HG02588 (cell line): Measurements from ENCODE around the gene LRRN2.

ENCODE experiments used
- ATAC-seq: cut with Tn5 transposase; IDR thresholded peaks from one replicate; pipeline ENCODE4 v1.9.1; 2021; ENCODE audit warnings: mild to moderate bottlenecking, moderate library complexity; ENCODE audit not compliant: unreplicated experiment

Gene LRRN2

DNA sequence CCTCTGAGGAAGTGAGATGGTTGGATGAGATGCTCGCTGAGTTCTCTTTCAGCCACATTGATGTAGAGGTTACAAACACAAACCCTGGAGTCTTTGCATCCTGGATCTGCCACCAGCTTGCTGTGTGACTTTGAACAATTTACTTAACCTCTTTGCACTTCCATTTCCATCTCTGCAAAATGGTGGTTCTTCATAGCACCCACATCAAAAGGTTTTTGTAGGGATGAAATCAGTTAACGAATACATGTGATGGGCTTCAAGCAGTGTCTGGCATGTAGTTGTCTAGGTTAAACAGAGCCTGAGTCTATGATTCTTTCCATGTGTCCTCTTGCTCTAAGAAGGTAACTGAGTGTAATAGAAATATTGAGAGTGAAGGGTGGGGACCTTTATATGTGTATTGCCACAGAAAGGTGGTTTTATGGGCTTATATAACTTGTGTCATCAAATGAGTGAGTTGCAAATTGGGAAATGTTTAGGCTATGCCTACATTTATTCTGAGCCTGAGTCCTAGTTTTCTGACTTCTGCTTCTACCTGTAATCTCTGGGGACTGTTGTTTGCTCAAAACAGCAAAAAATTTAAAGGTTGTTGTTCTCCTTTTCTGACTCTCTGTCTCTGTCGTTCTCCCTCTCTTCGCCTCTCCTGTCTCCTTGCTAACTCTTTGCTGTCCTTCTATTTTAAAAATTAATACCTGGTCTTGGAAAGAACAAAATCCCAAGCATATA, 27.3 kb upstream of the LRRN2 start:
- ATAC-seq: no peak

DNA sequence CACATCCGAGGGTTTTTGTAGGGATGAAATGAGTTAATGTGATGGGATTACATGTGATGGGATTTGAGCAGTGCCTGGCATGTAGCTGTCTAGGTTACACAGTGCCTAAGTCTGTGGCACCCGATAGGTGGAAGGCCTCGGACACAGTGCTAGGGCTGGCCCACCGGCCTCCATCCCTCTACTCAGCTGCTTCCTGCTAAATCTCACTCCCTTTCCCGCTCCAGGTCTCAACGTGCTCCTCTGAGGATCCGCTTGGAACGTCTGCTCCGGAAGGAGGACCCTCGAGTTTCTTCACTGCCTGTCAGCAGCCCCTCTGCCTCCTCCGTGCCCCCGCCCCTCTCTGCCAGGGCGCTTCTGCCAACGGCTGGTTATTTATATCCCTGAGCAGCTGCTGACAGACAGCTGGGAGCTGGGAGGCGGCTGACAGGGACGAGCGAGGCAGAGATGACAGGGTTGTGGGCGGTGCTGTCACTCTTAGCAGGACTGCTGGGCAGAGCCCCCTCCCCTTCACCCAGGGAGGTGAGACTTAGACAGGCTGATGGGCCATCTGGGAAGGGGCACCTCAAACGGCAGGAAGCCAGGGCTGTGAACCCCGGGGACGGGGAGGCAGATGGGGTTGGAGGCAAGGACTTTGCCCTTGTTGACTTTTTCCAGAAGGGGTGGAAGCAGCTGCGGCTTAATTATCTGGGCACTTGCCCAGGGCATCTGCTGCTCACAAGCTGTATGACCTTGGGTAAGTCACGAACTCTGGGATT, 26.6 kb upstream of the LRRN2 start:
- no peak for ATAC-seq

DNA sequence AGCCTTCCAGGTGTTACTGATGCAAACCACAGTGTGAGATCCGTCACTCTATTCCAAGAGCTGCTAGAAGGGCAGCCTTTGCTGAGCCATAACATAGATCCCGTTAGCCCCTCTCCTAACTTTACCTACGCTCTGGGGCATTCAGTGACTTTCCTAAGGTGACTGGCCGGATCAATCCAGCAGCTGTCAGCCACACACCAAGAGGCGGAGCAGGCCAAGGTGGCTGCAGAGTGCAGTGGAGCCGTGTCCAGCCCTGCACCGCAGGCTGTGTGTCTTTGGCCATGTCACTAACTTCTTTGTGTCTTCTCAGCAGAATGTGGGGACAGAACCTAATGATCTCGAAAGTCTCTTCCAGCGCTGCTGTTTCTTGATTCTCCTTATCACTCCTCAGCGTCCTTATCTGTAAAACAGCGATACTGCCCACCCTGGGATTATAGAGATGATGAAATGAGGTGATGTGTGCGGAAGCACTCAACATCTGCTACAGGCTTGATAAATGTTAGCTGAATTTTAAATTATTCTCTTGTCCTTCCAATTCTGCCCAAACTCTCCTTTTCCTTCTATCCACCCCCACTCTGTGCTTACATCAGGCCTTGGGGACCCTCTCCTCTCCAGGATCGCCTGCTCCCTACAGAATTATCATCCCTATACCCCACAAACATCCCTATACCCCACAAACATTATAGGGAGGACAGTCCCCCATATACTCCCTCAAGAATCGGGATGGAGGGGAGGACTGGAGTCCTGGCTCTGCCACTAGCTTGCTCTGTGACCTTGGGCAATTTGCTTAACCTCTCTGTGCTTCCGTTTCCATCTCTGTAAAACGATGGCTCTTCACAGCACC, 25.8 kb upstream of the LRRN2 start:
- no peak for ATAC-seq

DNA sequence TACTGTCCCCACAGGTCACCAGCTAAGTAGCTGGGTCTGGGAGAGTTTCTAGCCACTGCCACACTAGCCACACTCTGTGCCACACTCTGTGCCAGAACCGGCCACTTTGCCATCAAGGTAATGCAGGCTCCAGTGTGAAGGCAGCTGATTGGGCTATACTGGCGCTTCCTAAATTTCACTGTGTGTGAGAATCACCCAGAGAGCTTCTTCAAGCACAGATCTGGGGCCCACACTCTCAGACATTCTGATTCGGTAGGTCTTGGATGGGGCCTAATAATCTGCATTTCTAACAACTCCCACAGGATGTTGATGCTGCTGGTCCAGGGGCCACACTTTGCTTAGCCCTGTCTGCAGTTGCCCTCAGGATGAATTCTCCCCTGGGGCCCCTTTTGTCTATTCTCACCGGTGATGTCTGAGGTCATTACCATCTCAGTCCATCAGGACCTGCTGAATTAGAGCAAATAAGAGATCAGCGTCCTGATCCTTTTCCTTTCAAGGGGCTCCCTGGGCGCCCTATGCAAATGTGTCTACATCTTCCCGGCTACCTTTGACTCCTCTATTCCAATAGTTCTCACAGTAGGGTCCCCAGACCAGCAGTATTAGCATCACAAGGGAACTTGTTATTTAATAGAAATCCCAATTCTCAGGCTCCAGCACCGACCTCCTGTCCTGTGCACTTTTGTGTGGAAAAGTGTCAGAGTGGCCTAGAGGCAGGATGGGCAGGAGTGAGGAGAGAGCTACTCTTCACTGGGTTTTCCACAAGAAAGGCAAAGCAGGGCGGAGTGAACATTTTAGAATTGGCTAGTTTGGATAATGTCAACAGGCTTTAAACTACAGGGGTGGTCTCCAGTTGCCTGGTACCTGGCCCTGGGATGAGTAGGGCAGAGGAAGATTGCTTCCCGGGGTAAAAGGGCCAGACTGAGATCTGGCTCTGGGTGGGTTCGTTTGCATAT, 24.7 kb upstream of the LRRN2 start:
- ATAC-seq: no peak

DNA sequence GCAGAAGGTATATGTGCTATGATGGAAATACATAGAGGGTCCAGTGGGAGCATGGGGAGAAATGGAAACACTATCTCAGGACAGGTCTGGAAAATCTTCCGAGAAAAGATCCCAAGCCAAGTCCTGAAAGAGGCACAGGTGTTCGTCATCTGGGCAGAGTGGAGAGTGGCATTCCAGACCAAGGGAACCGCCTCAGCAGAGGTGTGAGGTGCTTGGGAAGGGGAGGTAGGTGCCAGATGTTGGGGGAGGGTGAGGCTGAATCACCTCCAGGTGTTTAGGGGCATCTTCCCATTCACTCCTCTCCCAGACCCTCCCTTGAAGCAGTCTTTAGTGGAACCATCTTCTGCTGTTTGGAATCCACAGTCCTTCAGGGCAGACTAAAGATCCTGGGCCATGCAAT, 23.5 kb upstream of the LRRN2 start:
- no peak for ATAC-seq

DNA sequence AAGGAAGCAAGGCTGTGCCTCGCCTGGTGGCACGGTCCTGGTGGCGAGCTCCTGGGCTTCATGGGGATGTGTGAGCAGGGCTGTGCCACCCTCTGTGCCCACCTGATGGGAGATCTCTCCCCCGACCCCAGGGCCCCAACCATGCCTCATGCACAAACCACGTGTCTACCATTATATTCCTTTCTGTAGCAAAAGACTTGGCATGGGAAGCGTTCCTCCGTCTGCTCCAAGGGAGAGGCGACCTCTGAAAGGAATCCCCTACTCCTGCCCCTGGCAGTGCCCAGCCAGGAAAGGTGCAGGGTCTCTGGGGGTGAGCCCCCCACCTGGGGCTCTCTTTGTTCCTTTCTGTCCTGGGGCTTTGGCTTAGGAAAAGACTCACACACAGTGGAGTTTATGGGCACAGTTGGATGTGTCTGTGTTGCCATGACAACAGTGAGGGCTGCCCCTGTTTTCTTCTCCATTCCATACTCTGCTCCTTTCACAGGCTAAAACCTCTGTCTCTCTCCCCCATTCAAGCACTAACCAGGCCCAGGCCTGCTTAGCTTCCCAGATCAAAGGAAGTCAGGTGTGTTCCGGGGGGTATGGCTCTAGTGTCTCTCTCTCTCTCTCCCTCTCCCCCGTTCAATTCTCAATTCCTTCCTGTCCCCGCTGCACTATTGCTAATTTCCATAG, 21.4 kb upstream of the LRRN2 start:
- no peak for ATAC-seq

DNA sequence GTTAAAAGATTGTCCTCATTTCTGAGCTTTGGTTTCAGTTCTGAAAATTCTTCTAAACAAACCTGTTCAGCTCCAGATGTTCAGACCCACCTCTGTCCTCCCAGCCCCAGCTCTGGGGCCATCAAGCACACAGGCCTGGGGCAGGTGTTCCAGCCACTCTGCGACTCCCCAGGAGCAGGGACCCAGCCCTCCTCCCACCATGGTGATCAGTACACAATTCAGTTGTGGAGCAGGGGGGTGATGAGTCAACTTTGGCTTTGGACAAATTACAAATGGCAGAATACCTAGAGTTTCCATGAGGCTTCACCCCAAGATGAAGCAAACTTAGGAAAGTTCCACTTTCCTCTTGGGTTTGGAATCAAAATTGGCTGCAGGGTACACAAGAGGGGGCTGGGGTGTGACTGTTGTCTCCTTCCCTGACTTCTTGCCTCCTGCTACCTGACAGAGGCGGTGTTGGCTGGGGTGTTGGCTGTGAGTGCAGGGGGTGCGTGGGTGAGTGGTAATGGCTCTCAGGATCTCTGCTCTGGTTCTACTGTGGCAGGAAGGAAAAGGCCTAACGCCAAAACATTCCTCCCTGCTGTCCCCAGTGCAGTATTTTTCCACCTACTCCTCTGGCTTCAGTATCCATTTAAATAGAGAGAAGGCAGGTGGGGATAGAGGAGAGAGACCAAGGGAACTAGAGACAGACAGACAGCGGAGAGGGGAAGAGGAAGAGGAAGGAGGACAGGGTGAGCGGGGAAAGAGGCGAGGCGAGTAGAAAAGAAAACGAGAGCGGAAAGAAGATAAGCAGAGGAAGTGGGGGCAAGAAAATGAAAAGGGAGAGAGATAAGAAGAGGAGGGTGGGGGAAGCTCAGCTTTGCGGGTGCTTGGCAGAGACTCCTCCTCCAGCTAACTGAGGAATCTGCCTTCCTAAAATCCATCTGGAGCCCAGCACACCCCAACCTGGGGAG, 20.6 kb upstream of the LRRN2 start:
- no peak for ATAC-seq

DNA sequence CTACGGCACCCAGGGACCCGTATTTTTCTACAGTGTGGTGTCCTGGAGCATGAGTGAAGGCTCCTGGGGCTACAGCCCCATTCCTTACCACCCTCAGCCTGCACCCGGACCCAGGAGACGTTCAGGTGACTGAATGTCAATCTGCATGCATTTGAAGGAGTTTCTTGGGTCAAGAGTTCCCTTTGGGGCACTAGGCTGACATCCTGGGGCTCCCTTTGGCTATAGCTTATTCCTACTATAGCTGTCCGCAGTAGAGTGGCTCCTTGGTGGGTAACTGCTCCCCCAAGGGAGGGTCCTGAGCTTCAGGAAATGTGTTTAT, 19.9 kb upstream of the LRRN2 start:
- no peak for ATAC-seq

DNA sequence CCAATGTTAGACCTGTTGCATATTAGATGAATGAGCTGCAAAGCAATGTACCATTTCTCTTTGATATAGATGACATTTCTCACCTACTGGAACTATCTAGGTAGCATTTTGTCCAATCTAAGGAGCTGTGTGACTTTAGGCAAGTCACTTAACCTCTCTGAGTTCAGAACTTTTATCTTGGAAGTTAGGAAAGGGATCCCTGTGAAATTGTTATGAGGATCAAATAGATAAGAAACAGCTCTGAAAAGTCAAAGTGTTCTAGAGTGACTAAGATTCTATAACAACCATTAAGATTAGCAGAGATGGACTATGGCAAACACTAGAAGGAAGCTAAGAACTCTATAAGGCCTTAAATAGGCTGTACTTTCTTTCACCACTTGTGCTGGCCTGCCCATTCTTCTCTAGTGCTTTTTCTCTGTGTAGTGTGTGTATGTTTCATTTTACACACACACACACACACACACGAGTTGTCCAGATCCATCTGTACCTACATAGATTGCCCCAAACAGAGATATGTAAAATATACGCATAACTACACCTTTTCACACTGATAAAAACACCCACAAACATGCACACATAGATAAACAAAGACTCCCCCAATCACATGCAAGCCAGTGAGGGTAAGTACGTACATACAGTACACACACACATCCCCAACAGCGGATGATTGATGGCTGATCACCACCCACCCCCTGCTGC, 19.4 kb upstream of the LRRN2 start:
- no peak for ATAC-seq

DNA sequence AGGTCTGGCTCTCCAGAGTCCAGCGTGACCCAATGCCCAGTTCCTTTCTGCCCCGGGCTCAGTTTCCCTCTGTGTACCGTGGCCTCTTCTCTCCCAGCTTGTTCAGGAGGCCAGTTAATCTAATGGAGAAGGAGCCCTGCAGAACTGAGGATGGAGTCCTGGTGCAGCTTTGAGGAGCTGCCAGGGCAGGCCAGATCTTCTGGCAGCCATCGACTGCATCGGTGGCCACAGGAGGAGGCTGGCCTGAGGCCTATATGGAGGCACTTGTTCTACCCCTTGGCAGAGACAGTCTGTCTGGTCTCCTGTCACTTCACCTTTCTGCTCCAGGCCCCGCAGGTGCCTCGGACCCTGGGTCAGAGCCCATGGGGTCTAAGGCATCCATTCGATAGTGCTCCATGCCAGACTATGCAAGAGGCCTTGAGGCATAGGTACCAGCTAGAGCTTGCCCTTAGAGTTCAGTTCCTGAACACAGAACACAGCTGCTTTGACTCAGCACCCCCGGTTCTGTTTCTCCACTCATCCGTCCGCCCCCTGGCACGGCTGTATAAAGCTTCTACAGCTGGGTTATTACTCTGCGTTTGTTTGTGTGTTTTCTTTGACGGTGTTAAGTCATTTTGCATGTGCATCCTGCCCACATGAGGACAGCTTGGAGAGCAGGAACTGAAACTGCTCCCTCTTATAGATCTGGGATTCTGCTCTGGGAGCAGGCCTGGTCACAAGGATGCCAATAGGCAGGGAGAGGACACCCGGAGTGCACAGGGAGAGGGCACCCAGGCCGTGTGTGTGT, 18.5 kb upstream of the LRRN2 start:
- no peak for ATAC-seq

DNA sequence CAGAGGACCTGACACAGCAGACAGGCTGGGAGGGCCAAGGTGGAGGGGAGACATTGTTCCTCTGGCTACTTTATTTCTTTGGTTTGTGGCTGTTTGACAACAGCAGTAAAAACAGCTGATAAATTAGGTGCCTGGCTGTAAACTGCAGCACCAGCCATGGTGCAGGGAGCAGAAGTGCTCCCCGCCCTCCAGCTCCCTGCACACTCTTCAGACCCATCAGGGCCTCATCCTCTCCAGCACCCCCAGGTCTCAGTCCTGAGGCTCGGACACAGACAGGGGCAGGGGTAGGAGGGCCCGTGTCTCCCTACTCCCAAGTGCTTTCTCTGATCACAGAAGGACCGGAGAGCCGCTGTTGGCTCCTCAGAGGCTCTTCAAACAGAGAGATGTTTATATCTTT, 17.7 kb upstream of the LRRN2 start:
- no peak for ATAC-seq

DNA sequence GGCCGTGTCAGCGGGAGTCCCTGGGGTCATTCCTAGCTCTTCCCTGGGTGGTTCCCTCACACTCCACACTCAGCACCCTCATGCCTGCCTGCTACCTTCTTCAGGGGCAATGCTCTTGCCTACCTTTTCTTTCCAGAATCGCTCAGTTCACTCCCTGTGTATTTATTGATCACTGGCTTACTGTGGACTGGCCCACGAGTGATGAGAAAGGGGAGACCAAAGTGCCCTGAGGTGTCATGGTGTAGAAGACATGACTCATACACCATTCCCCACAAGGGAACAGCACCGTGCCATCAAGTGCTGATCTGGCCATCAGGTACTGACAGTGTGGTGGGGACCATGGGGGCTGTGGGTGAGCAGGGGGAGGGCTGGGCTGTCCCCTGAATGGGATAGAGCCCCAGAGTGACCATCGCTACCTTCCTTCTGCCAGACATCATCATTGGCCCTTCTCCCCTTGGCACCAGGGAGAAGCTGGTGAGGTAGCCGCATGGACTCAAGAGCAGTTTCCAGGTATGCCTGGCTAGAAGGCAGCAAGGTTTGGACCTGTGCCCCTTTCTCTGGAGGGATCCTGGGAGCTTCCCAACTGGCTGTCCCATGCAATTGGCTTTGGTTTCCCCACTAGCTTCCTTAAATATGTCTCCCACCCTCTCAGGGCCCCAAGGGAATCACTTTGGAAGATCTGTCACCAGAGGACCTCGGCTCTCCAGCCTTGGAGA, 17.2 kb upstream of the LRRN2 start:
- no peak for ATAC-seq

DNA sequence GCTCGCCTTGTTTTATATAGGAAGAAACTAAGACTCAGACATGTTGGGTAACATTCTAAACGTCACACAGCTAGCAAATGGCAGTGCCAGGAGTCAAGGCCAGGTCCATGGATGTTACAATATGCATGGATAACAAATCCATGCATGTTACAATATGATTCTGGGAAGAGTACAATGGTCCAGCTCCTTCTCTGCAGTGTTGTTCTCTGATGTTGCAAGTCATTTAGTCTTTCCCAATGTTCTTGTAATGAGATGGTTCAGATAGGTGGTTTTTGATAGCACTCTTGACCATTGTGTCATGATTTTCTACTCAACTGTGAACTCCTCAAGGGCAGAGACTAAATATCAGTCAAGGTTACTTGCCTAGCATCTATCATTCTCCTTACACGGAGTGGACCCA, 15.7 kb upstream of the LRRN2 start:
- no peak for ATAC-seq

DNA sequence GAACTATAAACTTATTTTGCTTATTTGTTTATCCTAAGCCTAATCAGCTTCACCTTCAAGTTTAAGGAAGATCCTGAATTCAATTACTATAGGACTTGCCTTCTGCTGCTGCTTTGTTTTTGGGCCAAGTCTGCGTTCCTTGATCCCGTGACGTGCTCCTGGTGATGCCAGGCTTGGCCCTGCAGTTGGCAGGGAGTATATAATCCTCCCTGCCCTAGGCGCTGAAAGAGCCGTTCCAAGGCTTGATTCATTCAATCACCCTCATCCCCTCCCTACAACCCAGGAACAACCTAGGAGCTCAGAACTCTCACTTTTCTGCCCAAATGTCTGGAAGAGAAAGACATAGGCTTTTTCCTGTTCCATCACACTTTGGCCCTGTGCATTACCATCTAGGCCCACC, 12.4 kb upstream of the LRRN2 start:
- ATAC-seq: no peak

DNA sequence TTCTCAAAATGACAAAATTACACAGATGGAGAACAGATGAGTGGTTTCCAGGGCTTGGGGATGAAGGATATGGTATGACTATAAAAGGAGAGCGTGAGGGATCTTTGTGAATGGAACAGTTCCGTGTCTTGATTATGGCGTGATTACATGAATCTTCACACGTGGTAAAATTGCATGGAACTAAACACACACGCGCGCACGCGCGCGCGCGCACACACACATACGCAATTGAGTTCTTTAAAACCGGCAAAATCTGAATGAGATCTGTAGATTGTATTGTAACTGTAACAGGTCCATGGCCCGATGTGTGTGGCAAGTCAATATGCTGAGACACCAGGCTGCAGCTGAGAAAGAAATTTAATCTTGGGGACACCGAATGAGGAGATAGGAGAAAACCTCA, 11.1 kb upstream of the LRRN2 start:
- no peak for ATAC-seq

DNA sequence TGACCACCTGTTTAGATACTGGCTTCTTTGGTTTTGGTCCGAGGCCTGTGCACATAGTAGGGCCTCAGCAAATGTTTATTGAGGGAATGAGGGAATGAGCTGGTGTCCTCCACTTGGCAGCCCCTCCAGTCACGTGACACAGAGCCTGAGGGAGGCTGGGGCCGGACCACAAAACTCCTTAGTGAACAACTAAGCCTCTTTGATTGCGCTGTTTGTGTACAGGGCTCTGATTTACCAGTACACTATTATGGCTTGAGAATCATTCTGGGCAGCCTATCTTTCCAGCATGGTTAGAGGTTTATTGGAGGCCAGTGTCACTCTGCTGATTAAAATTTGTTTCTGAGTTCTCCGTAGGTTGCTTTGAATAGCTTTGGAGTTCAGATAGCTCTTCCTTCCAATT, 10.2 kb upstream of the LRRN2 start:
- ATAC-seq: no peak

DNA sequence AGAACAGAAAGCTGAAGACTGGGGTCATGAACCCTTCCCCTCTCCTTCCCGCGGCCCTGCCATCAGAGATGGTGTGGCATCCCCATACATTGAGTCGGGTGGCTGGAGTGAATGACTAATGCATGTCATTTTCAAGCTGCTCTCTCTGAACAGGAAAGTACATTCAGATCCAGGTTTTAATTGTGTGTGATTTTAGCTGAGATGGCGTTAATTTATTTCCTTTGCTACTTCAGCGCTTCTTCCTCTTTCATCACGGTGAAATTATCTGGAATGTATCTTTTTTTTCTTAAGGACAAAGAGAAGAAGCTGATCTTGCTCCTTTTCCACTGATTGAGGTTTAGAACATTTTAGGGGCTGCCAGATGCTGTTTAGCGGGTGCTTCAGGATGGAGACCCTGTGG, 8.6 kb upstream of the LRRN2 start:
- no peak for ATAC-seq
